Measurements from ENCODE around the gene THEMIS.
A peak's percentile ranks its signal among the peaks of the same experiment; 100 is the strongest.

Gene THEMIS

GRCh38 chr6:127859956-127860355 lies 40.9 kb downstream of the THEMIS start:
- no peak for DNase-seq (ENCODE audit: low read depth in 3 of 3, low spot score in 1 of 3)

- DNase-seq (ENCODE audit: low read depth in 3 of 3, low spot score in 1 of 3) = no peak
These were observed 42.0 kb downstream of the THEMIS start for GRCh38 chr6:127858727-127859391.

GRCh38 chr6:127857051-127857637 lies 43.7 kb downstream of the THEMIS start:
- DNase-seq (ENCODE audit: low read depth in 3 of 3, low spot score in 1 of 3) = no peak

- DNase-seq (ENCODE audit: low read depth in 3 of 3, low spot score in 1 of 3) = peak in 2 of 3 donors; percentile 1 to 14
These were observed 45.2 kb downstream of the THEMIS start for GRCh38 chr6:127855542-127856159.

- DNase-seq (ENCODE audit: low read depth in 3 of 3, low spot score in 1 of 3) = no peak
These were observed 46.8 kb downstream of the THEMIS start for GRCh38 chr6:127854009-127854408.

GRCh38 chr6:127851197-127851596 lies 49.7 kb downstream of the THEMIS start:
- no peak for DNase-seq (ENCODE audit: low read depth in 3 of 3, low spot score in 1 of 3)

- DNase-seq (ENCODE audit: low read depth in 3 of 3, low spot score in 1 of 3) = no peak
These were observed 55.6 kb downstream of the THEMIS start for GRCh38 chr6:127845242-127845641.

GRCh38 chr6:127844529-127844928 lies 56.3 kb downstream of the THEMIS start:
- no peak for DNase-seq (ENCODE audit: low read depth in 3 of 3, low spot score in 1 of 3)

- DNase-seq (ENCODE audit: low read depth in 3 of 3, low spot score in 1 of 3) = no peak
These were observed 57.3 kb downstream of the THEMIS start for GRCh38 chr6:127843582-127843981.

GRCh38 chr6:127842562-127842961 lies 58.3 kb downstream of the THEMIS start:
- DNase-seq (ENCODE audit: low read depth in 3 of 3, low spot score in 1 of 3) = no peak

GRCh38 chr6:127841811-127842210 lies 59.0 kb downstream of the THEMIS start:
- DNase-seq (ENCODE audit: low read depth in 3 of 3, low spot score in 1 of 3) = no peak

GRCh38 chr6:127834136-127834535 lies 66.7 kb downstream of the THEMIS start:
- no peak for DNase-seq (ENCODE audit: low read depth in 3 of 3, low spot score in 1 of 3)

GRCh38 chr6:127833336-127833735 lies 67.5 kb downstream of the THEMIS start:
- no peak for DNase-seq (ENCODE audit: low read depth in 3 of 3, low spot score in 1 of 3)

GRCh38 chr6:127832381-127832780 lies 68.5 kb downstream of the THEMIS start:
- no peak for DNase-seq (ENCODE audit: low read depth in 3 of 3, low spot score in 1 of 3)

- no peak for DNase-seq (ENCODE audit: low read depth in 3 of 3, low spot score in 1 of 3)
These were observed 76.8 kb downstream of the THEMIS start for GRCh38 chr6:127824061-127824460.

- DNase-seq (ENCODE audit: low read depth in 3 of 3, low spot score in 1 of 3) = no peak
These were observed 79.4 kb downstream of the THEMIS start for GRCh38 chr6:127821431-127821830.

GRCh38 chr6:127818149-127818548 lies 82.7 kb downstream of the THEMIS start:
- no peak for DNase-seq (ENCODE audit: low read depth in 3 of 3, low spot score in 1 of 3)

GRCh38 chr6:127816643-127817042 lies 84.2 kb downstream of the THEMIS start:
- no peak for DNase-seq (ENCODE audit: low read depth in 3 of 3, low spot score in 1 of 3)

GRCh38 chr6:127813699-127814027 lies 87.2 kb downstream of the THEMIS start:
- no peak for DNase-seq (ENCODE audit: low read depth in 3 of 3, low spot score in 1 of 3)

GRCh38 chr6:127812985-127813698 lies 87.7 kb downstream of the THEMIS start:
- no peak for DNase-seq (ENCODE audit: low read depth in 3 of 3, low spot score in 1 of 3)

- no peak for DNase-seq (ENCODE audit: low read depth in 3 of 3, low spot score in 1 of 3)
These were observed 88.8 kb downstream of the THEMIS start for GRCh38 chr6:127811900-127812570.

Data from stimulated activated CD4-positive, alpha-beta T cell treated with anti-CD3 and anti-CD28 coated beads, TNF-alpha, amount 100 ng/mL, for 1 hour (primary cell).